ENCODE results near the gene DHX16. TPM values are rescaled to one million over a fixed set of nuclear protein-coding genes. Genes with fewer than 3 reads are reported as not detected.
A peak's percentile ranks its signal among the peaks of the same experiment; 100 is the strongest.

The DHX16 gene
- total RNA-seq, 1 experiment from 2014 or later = 32.2 TPM

DNA sequence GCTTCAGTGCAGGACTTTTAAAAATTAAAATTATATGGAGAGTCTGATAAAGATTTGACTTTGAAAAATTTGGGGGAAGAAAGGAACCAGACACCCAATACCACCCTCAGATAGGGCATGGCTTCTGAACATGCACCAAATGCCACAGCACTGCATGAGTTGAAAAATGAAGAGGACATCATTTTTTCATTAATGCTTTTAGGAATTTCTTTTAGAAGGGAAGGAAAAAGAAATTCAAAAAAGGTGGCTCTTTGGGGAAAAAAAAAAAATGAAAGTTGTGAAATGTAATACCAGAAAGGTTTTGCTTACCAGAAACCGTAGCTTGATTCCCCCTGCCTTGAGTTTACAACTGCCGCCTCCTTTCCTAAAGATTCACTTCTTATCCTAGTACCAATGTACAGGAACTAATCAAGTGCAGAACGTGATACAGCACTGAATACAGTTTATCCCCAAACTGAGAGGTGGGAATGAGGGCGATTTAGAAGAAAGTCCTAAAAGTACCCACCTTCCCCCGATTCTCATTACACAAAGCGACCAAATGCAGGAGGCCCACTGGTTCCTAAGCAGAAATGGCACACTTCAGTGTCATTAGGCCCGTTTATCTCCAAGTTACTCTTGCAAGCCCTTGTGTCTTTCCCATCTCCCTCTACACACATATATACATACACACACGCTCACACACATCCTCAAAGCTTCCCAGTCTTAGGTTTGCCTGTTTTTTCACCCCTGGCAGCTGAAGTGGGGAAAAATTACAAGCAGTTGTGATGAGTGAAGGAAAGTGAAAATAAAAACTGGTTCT is 58.6 kb downstream of the DHX16 start (continued):
- TF ChIP-seq, protein P1, sequence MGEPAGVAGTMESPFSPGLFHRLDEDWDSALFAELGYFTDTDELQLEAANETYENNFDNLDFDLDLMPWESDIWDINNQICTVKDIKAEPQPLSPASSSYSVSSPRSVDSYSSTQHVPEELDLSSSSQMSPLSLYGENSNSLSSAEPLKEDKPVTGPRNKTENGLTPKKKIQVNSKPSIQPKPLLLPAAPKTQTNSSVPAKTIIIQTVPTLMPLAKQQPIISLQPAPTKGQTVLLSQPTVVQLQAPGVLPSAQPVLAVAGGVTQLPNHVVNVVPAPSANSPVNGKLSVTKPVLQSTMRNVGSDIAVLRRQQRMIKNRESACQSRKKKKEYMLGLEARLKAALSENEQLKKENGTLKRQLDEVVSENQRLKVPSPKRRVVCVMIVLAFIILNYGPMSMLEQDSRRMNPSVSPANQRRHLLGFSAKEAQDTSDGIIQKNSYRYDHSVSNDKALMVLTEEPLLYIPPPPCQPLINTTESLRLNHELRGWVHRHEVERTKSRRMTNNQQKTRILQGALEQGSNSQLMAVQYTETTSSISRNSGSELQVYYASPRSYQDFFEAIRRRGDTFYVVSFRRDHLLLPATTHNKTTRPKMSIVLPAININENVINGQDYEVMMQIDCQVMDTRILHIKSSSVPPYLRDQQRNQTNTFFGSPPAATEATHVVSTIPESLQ (CRISPR knock-in tag; IDR thresholded peaks at IDR 0.05) = no peak
- no peak for TF ChIP-seq JUN (CRISPR knock-in tag; IDR thresholded peaks at IDR 0.05)
- TF ChIP-seq, protein P2, sequence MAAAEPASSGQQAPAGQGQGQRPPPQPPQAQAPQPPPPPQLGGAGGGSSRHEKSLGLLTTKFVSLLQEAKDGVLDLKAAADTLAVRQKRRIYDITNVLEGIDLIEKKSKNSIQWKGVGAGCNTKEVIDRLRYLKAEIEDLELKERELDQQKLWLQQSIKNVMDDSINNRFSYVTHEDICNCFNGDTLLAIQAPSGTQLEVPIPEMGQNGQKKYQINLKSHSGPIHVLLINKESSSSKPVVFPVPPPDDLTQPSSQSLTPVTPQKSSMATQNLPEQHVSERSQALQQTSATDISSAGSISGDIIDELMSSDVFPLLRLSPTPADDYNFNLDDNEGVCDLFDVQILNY (CRISPR knock-in tag; IDR thresholded peaks at IDR 0.05) = no peak
- TF ChIP-seq ZNF671 (CRISPR knock-in tag; IDR thresholded peaks at IDR 0.05) = peak; percentile 81
- TF ChIP-seq CBFB (CRISPR knock-in tag; IDR thresholded peaks at IDR 0.05; ENCODE audit: low read depth) = no peak
- TF ChIP-seq KAT7 (CRISPR knock-in tag; IDR thresholded peaks at IDR 0.05; ENCODE audit: borderline replicate concordance) = no peak
- no peak for TF ChIP-seq ZNF232 (CRISPR knock-in tag; IDR thresholded peaks at IDR 0.05)
- TF ChIP-seq STAT6 (CRISPR knock-in tag; conservative IDR thresholded peaks at IDR 0.05; ENCODE audit: low read depth) = no peak
- TF ChIP-seq, protein P3, sequence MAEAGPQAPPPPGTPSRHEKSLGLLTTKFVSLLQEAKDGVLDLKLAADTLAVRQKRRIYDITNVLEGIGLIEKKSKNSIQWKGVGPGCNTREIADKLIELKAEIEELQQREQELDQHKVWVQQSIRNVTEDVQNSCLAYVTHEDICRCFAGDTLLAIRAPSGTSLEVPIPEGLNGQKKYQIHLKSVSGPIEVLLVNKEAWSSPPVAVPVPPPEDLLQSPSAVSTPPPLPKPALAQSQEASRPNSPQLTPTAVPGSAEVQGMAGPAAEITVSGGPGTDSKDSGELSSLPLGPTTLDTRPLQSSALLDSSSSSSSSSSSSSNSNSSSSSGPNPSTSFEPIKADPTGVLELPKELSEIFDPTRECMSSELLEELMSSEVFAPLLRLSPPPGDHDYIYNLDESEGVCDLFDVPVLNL (CRISPR knock-in tag; IDR thresholded peaks at IDR 0.05; ENCODE audit: borderline replicate concordance, low read depth) = no peak
- TF ChIP-seq NFYB (CRISPR knock-in tag; conservative IDR thresholded peaks at IDR 0.05; ENCODE audit: low read depth) = no peak
- TF ChIP-seq, protein P4, sequence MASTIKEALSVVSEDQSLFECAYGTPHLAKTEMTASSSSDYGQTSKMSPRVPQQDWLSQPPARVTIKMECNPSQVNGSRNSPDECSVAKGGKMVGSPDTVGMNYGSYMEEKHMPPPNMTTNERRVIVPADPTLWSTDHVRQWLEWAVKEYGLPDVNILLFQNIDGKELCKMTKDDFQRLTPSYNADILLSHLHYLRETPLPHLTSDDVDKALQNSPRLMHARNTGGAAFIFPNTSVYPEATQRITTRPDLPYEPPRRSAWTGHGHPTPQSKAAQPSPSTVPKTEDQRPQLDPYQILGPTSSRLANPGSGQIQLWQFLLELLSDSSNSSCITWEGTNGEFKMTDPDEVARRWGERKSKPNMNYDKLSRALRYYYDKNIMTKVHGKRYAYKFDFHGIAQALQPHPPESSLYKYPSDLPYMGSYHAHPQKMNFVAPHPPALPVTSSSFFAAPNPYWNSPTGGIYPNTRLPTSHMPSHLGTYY (CRISPR knock-in tag; IDR thresholded peaks at IDR 0.05) = peak; percentile 94
- no peak for TF ChIP-seq ESRRA (CRISPR knock-in tag; IDR thresholded peaks at IDR 0.05; ENCODE audit: borderline replicate concordance)
- TF ChIP-seq, protein P5, sequence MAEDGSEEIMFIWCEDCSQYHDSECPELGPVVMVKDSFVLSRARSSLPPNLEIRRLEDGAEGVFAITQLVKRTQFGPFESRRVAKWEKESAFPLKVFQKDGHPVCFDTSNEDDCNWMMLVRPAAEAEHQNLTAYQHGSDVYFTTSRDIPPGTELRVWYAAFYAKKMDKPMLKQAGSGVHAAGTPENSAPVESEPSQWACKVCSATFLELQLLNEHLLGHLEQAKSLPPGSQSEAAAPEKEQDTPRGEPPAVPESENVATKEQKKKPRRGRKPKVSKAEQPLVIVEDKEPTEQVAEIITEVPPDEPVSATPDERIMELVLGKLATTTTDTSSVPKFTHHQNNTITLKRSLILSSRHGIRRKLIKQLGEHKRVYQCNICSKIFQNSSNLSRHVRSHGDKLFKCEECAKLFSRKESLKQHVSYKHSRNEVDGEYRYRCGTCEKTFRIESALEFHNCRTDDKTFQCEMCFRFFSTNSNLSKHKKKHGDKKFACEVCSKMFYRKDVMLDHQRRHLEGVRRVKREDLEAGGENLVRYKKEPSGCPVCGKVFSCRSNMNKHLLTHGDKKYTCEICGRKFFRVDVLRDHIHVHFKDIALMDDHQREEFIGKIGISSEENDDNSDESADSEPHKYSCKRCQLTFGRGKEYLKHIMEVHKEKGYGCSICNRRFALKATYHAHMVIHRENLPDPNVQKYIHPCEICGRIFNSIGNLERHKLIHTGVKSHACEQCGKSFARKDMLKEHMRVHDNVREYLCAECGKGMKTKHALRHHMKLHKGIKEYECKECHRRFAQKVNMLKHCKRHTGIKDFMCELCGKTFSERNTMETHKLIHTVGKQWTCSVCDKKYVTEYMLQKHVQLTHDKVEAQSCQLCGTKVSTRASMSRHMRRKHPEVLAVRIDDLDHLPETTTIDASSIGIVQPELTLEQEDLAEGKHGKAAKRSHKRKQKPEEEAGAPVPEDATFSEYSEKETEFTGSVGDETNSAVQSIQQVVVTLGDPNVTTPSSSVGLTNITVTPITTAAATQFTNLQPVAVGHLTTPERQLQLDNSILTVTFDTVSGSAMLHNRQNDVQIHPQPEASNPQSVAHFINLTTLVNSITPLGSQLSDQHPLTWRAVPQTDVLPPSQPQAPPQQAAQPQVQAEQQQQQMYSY (CRISPR knock-in tag; IDR thresholded peaks at IDR 0.05) = no peak
- no peak for TF ChIP-seq RELA (CRISPR knock-in tag; IDR thresholded peaks at IDR 0.05; ENCODE audit: borderline replicate concordance)
- no peak for TF ChIP-seq ATF1 (CRISPR knock-in tag; IDR thresholded peaks at IDR 0.05)
- no peak for TF ChIP-seq GTF2I (CRISPR knock-in tag; conservative IDR thresholded peaks at IDR 0.05)
- no peak for TF ChIP-seq ZBTB21 (CRISPR knock-in tag; IDR thresholded peaks at IDR 0.05; ENCODE audit: borderline replicate concordance)
- TF ChIP-seq NR1H2 (CRISPR knock-in tag; IDR thresholded peaks at IDR 0.05) = no peak
